ENCODE data around the gene ACSF3. TPM values are rescaled to one million over a fixed set of nuclear protein-coding genes. Genes with fewer than 3 reads are reported as not detected.

The ACSF3 gene
- total RNA-seq, 1 experiment from 2014 or later, result 38.7 TPM

DNA sequence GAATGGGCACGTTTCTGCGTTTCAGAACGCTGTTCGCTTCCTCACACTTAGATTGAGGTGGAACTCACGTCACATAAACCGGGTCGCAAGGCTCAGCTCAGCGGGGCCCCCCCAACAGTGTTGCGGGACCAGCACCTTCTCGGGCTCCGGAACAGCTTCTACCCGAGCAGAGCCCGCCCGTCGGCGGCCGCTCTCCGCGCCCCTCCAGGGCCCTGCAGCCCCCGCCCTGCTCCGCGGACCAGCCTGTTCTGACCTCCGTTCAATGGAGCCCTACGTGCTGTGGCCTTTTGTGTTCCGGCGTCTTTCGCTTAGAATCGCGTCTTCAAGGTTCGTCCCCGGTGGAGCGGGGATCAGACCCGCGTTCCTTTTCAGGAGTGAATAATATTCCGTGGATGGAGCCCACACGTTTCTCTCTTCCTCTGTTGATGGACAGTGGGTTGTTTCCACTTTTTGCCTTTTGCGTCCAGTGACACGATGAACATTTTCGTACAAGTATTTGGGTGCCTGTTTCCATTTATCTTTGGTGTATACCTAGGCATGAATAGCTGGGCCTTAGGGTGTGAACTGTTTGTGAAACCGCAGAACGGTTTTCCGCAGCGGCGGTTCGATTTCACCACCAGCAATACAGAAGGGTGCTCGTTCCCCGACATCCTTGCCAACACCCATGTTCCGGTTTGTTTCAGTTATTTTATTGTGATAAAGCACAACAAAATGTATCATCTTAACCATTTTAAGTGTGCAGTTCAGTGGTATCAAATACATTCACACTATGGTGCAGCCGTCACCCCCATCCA lies 109.0 kb downstream of the ACSF3 start:
- in situ Hi-C loops (cut with HindIII; ENCODE audit: low sequenced_read_pairs), result no loop called here
- DNase-seq (ENCODE audit: low spot score), result no peak

Other genes with a start within 250 kb of the ACSF3 start
- 12.3 and 13.3 TPM in 2 replicates for gene GALNS, start 236.9 kb upstream of the ACSF3 start, total RNA-seq (2014; rRNA removed; shearing (Covaris generic))
- gene TRAPPC2L, start 236.7 kb upstream of the ACSF3 start, total RNA-seq (2014; rRNA removed; shearing (Covaris generic)), result 86.0 and 86.1 TPM in 2 replicates
- not detected in 2 replicates for gene PABPN1L, start 227.2 kb upstream of the ACSF3 start, total RNA-seq (2014; rRNA removed; shearing (Covaris generic))
- gene CBFA2T3, start 116.6 kb upstream of the ACSF3 start, total RNA-seq (2014; rRNA removed; shearing (Covaris generic)), result 0.12 and 0.64 TPM in 2 replicates
- 0.37 TPM in 2 replicates for gene CDH15, start 77.9 kb downstream of the ACSF3 start, total RNA-seq (2014; rRNA removed; shearing (Covaris generic))
- 0.55 and 1.5 TPM in 2 replicates for gene SLC22A31, start 106.7 kb downstream of the ACSF3 start, total RNA-seq (2014; rRNA removed; shearing (Covaris generic))
- 8.3 and 23.0 TPM in 2 replicates for gene ZNF778, start 123.9 kb downstream of the ACSF3 start, total RNA-seq (2014; rRNA removed; shearing (Covaris generic))